H9 (cell line): Measurements from ENCODE around the gene TMEM106C. TPM values are rescaled to one million over a fixed set of nuclear protein-coding genes. Genes with fewer than 3 reads are reported as not detected.

Experiments
- DNase-seq: peaks from one replicate; pipeline ENCODE4 v3.0.0-alpha.2; 2017
- H2AFZ ChIP-seq: one replicate; pipeline ENCODE4 v1.6.1; 2013; ENCODE audit warnings: mild to moderate bottlenecking, low read length, control low read depth, moderate library complexity
- H2AK5ac ChIP-seq: 2 replicates; pipeline ENCODE4 v1.6.1; 2013; ENCODE audit warnings: low read length, control low read depth, mixed read lengths; ENCODE audit not compliant: insufficient read length
- H2BK120ac ChIP-seq: one replicate; pipeline ENCODE4 v1.6.1; 2013; ENCODE audit warnings: low read depth, mild to moderate bottlenecking, low read length, control low read depth, inconsistent platforms; ENCODE audit not compliant: poor library complexity, severe bottlenecking
- H2BK12ac ChIP-seq: 2 replicates; pipeline ENCODE4 v1.6.1; 2013; ENCODE audit warnings: low read length, control low read depth, mixed read lengths, low read depth; ENCODE audit not compliant: insufficient read length
- H2BK15ac ChIP-seq: 2 replicates; pipeline ENCODE4 v1.6.1; 2013; ENCODE audit warnings: low read depth, low read length, control low read depth
- H2BK20ac ChIP-seq: one replicate; pipeline ENCODE4 v1.6.1; 2013; ENCODE audit warnings: low read depth, mild to moderate bottlenecking, low read length, control low read depth, inconsistent platforms; ENCODE audit not compliant: poor library complexity, severe bottlenecking
- H2BK5ac ChIP-seq: 2 replicates; pipeline ENCODE4 v1.6.1; 2013; ENCODE audit warnings: low read length, control low read depth, mixed read lengths; ENCODE audit not compliant: insufficient read length
- H3K14ac ChIP-seq: 2 replicates; pipeline ENCODE4 v1.6.1; 2013; ENCODE audit warnings: low read length, control low read depth; ENCODE audit not compliant: insufficient read depth
- H3K18ac ChIP-seq: 2 replicates; pipeline ENCODE4 v1.6.1; 2013; ENCODE audit warnings: low read depth, mild to moderate bottlenecking, mixed read lengths, low read length, control low read depth; ENCODE audit not compliant: insufficient read length
- H3K23ac ChIP-seq: 2 replicates; pipeline ENCODE4 v1.6.1; 2013; ENCODE audit warnings: low read length, control low read depth, mixed read lengths, low read depth; ENCODE audit not compliant: insufficient read length
- H3K23me2 ChIP-seq: 2 replicates; pipeline ENCODE4 v1.6.1; 2013; ENCODE audit warnings: low read depth, mild to moderate bottlenecking, mixed read lengths, low read length, control low read depth; ENCODE audit not compliant: insufficient read length, poor library complexity, severe bottlenecking
- H3K27ac ChIP-seq: 2 replicates; pipeline ENCODE4 v1.5.1; 2013; ENCODE audit warnings: low read length, control low read depth, mixed read lengths, low read depth; ENCODE audit not compliant: insufficient read length
- H3K27me3 ChIP-seq: 2 replicates; pipeline ENCODE4 v1.6.1; 2013; ENCODE audit warnings: low read length, control low read depth, inconsistent platforms; ENCODE audit not compliant: insufficient read depth
- H3K4ac ChIP-seq: 2 replicates; pipeline ENCODE4 v1.6.1; 2013; ENCODE audit warnings: low read depth, mild to moderate bottlenecking, control low read depth, inconsistent platforms, low read length, moderate library complexity
- H3K4me1 ChIP-seq: 2 replicates; pipeline ENCODE4 v1.6.1; 2013; ENCODE audit warnings: low read length, control low read depth, inconsistent platforms; ENCODE audit not compliant: insufficient read depth
- H3K4me2 ChIP-seq: 2 replicates; pipeline ENCODE4 v1.6.1; 2013; ENCODE audit warnings: low read length, control low read depth, mixed read lengths; ENCODE audit not compliant: insufficient read length, insufficient read depth
- H3K56ac ChIP-seq: 2 replicates; pipeline ENCODE4 v1.6.1; 2013; ENCODE audit warnings: low read depth, mild to moderate bottlenecking, mixed read lengths, low read length, control low read depth; ENCODE audit not compliant: insufficient read length
- H3K79me1 ChIP-seq: 2 replicates; pipeline ENCODE4 v1.6.1; 2013; ENCODE audit warnings: low read depth, mild to moderate bottlenecking, moderate library complexity, low read length, control low read depth, inconsistent platforms; ENCODE audit not compliant: insufficient read depth, poor library complexity, severe bottlenecking
- H3K79me2 ChIP-seq: 2 replicates; pipeline ENCODE4 v1.6.1; 2013; ENCODE audit warnings: low read length, control low read depth, inconsistent platforms; ENCODE audit not compliant: insufficient read depth
- H3K9ac ChIP-seq: 2 replicates; pipeline ENCODE4 v1.6.1; 2013; ENCODE audit warnings: low read length, control low read depth, mixed read lengths; ENCODE audit not compliant: insufficient read length; ENCODE audit errors: extremely low read depth
- H3K9me3 ChIP-seq: one replicate; pipeline ENCODE4 v1.6.1; 2013; ENCODE audit warnings: low read depth, low read length, inconsistent platforms; ENCODE audit not compliant: control insufficient read depth
- H3T11ph ChIP-seq: one replicate; pipeline ENCODE4 v1.6.1; 2013; ENCODE audit warnings: mild to moderate bottlenecking, low read length, control low read depth, inconsistent platforms
- H4K20me1 ChIP-seq: one replicate; pipeline ENCODE4 v1.6.1; 2013; ENCODE audit not compliant: control insufficient read depth, insufficient read length, insufficient read depth
- H4K5ac ChIP-seq: 2 replicates; pipeline ENCODE4 v1.6.1; 2013; ENCODE audit warnings: low read depth, mild to moderate bottlenecking, mixed read lengths, low read length, control low read depth; ENCODE audit not compliant: insufficient read length
- H4K8ac ChIP-seq: replicated peaks from 2 replicates; pipeline ENCODE4 v1.6.1; 2013; ENCODE audit warnings: low read length, control low read depth, mixed read lengths, low read depth; ENCODE audit not compliant: insufficient read length
- H4K91ac ChIP-seq: 2 replicates; pipeline ENCODE4 v1.6.1; 2013; ENCODE audit warnings: low read depth, mild to moderate bottlenecking, moderate library complexity, mixed read lengths, low read length, control low read depth; ENCODE audit not compliant: insufficient read length
- H3K27ac Mint-ChIP-seq, 3 experiments: 2 replicates in 2 of 3; 3 replicates in 1 of 3; pipeline ENCODE4 v1.8.0; 2020 to 2021; ENCODE audit warnings: mixed read lengths in 3 of 3, mild to moderate bottlenecking in 1 of 3, moderate library complexity in 1 of 3
- H3K27me3 Mint-ChIP-seq: 2 replicates; pipeline ENCODE4 v1.8.0; 2021; ENCODE audit warnings: low read depth, mild to moderate bottlenecking, moderate library complexity, mixed read lengths
- H3K36me3 Mint-ChIP-seq, 3 experiments: 2 replicates in 2 of 3; 3 replicates in 1 of 3; pipeline ENCODE4 v1.8.0; 2020 to 2021; ENCODE audit warnings: low read depth in 3 of 3, mixed read lengths in 3 of 3; ENCODE audit not compliant: insufficient read depth in 1 of 3
- H3K4me1 Mint-ChIP-seq, 2 experiments: 2 replicates each; pipeline ENCODE4 v1.8.0; 2020; ENCODE audit warnings: mixed read lengths in 2 of 2
- H3K4me3 Mint-ChIP-seq, 2 experiments: 2 replicates in 1 of 2; 3 replicates in 1 of 2; pipeline ENCODE4 v1.8.0; 2020 to 2021; ENCODE audit warnings: mild to moderate bottlenecking in 2 of 2, mixed read lengths in 2 of 2, moderate library complexity in 1 of 2
- H3K9me3 Mint-ChIP-seq, 2 experiments: 2 replicates in 1 of 2; 3 replicates in 1 of 2; pipeline ENCODE4 v1.8.0; 2020; ENCODE audit warnings: mild to moderate bottlenecking in 2 of 2, mixed read lengths in 2 of 2, moderate library complexity in 1 of 2
- WGBS: extraction: QIAGEN DNeasy Blood & Tissue Kit; methylation state at CpG from one replicate; pipeline ENCODE4 v1.1.7; 2013; ENCODE audit warnings: missing lambda C conversion rate, low lambda C conversion rate, mixed read lengths; ENCODE audit not compliant: insufficient read length; ENCODE audit errors: extremely low coverage; 5-methylcytosine and 5-hydroxymethylcytosine counted together
- total RNA-seq: library from RNA; stranded (reverse); gene quantifications from 2 replicates; pipeline ENCODE4 v1.2.1, GENCODE V29; 2021
- TF ChIP-seq, protein P1 (sequence below): fragments of 200-600 bp; sonication (generic); conservative IDR thresholded peaks from 3 replicates; pipeline ENCODE4 v1.8.0; 2021; ENCODE audit warnings: antibody characterized with exemption, mild to moderate bottlenecking

The TMEM106C gene
- total RNA-seq, 1 experiment from 2014 or later, result 43.7 TPM

DNA sequence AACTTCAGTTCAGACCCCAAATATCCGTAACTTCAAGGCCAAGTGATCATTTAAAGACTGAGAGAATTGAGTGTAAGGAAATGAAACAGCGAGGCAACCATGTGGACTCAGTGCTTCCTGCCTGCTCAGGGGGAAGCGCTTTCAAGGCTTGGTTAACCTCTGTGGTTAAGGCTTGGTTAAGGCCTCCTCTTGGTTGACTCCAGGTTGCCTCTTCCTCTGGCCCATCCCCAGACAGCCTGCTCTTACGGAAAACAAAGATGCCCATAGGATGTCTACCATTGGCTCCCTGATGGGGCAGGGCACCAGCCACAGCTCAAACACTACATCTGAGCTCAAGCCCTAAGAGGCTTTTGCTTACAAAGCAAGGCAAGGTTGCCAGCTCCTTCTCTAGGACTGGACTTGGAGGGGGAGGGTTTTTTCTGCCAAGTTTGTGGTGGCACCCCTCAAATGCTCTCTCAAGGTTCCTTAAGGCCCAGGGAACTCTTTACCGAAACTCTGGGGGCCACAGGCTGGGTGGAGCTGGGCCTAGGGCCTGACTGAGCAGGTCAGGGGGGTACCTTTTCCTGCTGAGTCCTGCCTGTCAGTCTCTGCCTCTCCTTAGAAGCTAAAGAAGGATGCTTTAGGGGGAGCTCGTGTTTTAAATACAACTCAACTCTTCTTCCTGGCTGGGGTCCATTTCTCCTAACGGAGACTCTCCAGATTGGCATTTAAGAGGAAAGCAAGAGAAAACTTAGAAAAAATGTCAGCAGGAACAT, 27.1 kb downstream of the TMEM106C start:
- peak overlapping the region in 1 of 3 experiments; percentile 31; a peak in 1 of 7 replicates for H3K27ac Mint-ChIP-seq
- TF ChIP-seq, protein P1, sequence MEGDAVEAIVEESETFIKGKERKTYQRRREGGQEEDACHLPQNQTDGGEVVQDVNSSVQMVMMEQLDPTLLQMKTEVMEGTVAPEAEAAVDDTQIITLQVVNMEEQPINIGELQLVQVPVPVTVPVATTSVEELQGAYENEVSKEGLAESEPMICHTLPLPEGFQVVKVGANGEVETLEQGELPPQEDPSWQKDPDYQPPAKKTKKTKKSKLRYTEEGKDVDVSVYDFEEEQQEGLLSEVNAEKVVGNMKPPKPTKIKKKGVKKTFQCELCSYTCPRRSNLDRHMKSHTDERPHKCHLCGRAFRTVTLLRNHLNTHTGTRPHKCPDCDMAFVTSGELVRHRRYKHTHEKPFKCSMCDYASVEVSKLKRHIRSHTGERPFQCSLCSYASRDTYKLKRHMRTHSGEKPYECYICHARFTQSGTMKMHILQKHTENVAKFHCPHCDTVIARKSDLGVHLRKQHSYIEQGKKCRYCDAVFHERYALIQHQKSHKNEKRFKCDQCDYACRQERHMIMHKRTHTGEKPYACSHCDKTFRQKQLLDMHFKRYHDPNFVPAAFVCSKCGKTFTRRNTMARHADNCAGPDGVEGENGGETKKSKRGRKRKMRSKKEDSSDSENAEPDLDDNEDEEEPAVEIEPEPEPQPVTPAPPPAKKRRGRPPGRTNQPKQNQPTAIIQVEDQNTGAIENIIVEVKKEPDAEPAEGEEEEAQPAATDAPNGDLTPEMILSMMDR, result no peak
- H3K79me1 ChIP-seq, result no peaks in the 10 kb centered on the region

More for the DNA sequence above, 27.1 kb downstream of the TMEM106C start:
- Histone ChIP-seq H4K91ac (no peak overlapping the region), H3K4me1 (no peaks in the 10 kb centered on the region), H2BK120ac (no peak overlapping the region), H3K4me2 (no peak overlapping the region), H2BK5ac (no peak overlapping the region), H2AK5ac (no peak overlapping the region), H3K56ac (no peak overlapping the region), H3K9me3 (no peaks in the 10 kb centered on the region), H3T11ph (no peak overlapping the region), H4K20me1 (no peaks in the 10 kb centered on the region), H3K14ac (no peak overlapping the region), H2BK12ac (no peak overlapping the region), H3K9ac (no peak overlapping the region), H3K27ac (no peak overlapping the region), H4K5ac (no peak overlapping the region), H3K23ac (no peak overlapping the region), H3K4ac (no peak overlapping the region), H3K27me3 (no peaks in the 10 kb centered on the region; the same call in 1 of the 2 replicates), H4K8ac (no peak overlapping the region), H3K18ac (no peak overlapping the region), H2BK20ac (no peak overlapping the region), H3K79me2 (no peaks in the 10 kb centered on the region), H3K23me2 (no peaks in the 10 kb centered on the region), H2AFZ (no peak overlapping the region), H2BK15ac (no peak overlapping the region)
- Mint-ChIP-seq H3K4me1 (peaks cover 13 to 18% of the 10 kb centered on the region in 2 experiments), H3K36me3 (no peaks in the 10 kb centered on the region), H3K9me3 (no peaks in the 10 kb centered on the region), H3K27me3 (peaks cover 95% of the 10 kb centered on the region), H3K4me3 (no peak overlapping the region; a peak in 1 of 5 replicates)
- DNase-seq, result no peak
- no CpG with 5 or more reads among the region's 7 CpGs for WGBS
